Activated CD8-positive, alpha-beta memory T cell treated with anti-CD3 and anti-CD28 coated beads, Interleukin-2, amount 50 U/mL, for 1 hour (primary cell): Measurements from ENCODE around the gene DNAAF5.
"Not testable (repeated sequence)": the region's sequence is repeated elsewhere in the genome, so short reads cannot be mapped to it uniquely, and the experiment has no call there.

Experiments
- DNase-seq: peaks from one replicate; pipeline ENCODE4 v3.0.0-alpha.2; 2020; ENCODE audit errors: extremely low read depth

DNAAF5 gene

GRCh38 chr7:782718-783449 is 56.4 kb downstream of the DNAAF5 start:
- no peak for DNase-seq

GRCh38 chr7:783556-784490 is 57.3 kb downstream of the DNAAF5 start:
- no peak for DNase-seq

GRCh38 chr7:784971-785370 is 58.5 kb downstream of the DNAAF5 start:
- no peak for DNase-seq

GRCh38 chr7:785416-785815 is 58.9 kb downstream of the DNAAF5 start:
- DNase-seq, result no peak

GRCh38 chr7:786472-787255 is 60.2 kb downstream of the DNAAF5 start:
- peak; percentile 37 for DNase-seq

GRCh38 chr7:787332-788240 is 61.1 kb downstream of the DNAAF5 start:
- no peak for DNase-seq

GRCh38 chr7:791519-791918 is 65.0 kb downstream of the DNAAF5 start:
- no peak for DNase-seq

- no peak for DNase-seq
These were observed 67.7 kb downstream of the DNAAF5 start for GRCh38 chr7:794207-794606.

GRCh38 chr7:794671-795329 is 68.3 kb downstream of the DNAAF5 start:
- no peak for DNase-seq

- not testable (repeated sequence) for DNase-seq
These were observed 70.1 kb downstream of the DNAAF5 start for GRCh38 chr7:796434-797169.

- DNase-seq, result no peak
These were observed 72.5 kb downstream of the DNAAF5 start for GRCh38 chr7:798921-799470.

- no peak for DNase-seq
These were observed 74.2 kb downstream of the DNAAF5 start for GRCh38 chr7:800692-801091.

- DNase-seq, result not testable (repeated sequence)
These were observed 74.9 kb downstream of the DNAAF5 start for GRCh38 chr7:801351-801750.

- DNase-seq, result no peak
These were observed 75.5 kb downstream of the DNAAF5 start for GRCh38 chr7:801940-802381.

GRCh38 chr7:802500-803242 is 76.2 kb downstream of the DNAAF5 start:
- no peak for DNase-seq

GRCh38 chr7:803243-803635 is 76.7 kb downstream of the DNAAF5 start:
- DNase-seq, result no peak

GRCh38 chr7:803796-804195 is 77.3 kb downstream of the DNAAF5 start:
- not testable (repeated sequence) for DNase-seq

GRCh38 chr7:805261-805660 is 78.8 kb downstream of the DNAAF5 start:
- DNase-seq, result no peak
